ENCODE measurements around the gene NFIX. TPM values are rescaled to one million over a fixed set of nuclear protein-coding genes. Genes with fewer than 3 reads are reported as not detected.

Gene NFIX
- total and polyA plus RNA-seq, 2 of the 13 experiments (the other 11 are each of a cell fraction or from before 2014, with no cell fraction given): 3.4 to 5.4 TPM

DNA sequence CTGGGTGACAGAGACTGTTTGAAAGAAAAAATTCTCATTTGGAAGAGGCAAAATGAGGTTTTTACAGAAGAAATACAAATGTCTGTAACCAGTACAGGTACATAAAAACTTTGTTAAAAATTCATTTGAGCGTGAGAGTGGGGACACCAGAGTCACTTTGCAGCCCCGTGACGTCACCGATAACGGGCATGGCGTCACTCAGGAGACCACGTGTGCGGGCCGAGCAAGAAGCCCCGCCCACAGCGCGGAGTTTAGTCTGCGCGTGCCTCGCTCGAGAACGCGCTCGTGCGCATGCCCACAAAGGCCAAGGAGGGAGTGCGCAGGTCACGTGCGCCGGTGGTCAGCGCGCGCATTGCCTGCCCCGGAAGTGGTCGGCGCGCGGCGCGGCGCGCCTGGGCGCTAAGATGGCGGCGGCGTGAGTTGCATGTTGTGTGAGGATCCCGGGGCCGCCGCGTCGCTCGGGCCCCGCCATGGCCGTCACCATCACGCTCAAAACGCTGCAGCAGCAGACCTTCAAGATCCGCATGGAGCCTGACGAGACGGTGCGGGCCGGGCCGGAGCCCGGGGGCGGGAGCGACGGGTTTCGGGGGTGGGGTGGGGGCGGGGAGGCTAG lies 49.7 kb upstream of the NFIX start, which contains the start of gene RAD23A (continued):
- TF ChIP-seq ZFP91 (CRISPR knock-in tag; IDR thresholded peaks at IDR 0.05; ENCODE audit: borderline replicate concordance): peak; percentile 82
- TF ChIP-seq MED1 (CRISPR knock-in tag; IDR thresholded peaks at IDR 0.05): peak; percentile 84; the same call in 1 of the 2 replicates
- TF ChIP-seq ZNF281 (CRISPR knock-in tag; IDR thresholded peaks at IDR 0.05; ENCODE audit: borderline replicate concordance): peak; percentile 59
- peak; percentile 51; the same call in 1 of the 2 replicates for TF ChIP-seq CBX5 (CRISPR knock-in tag; IDR thresholded peaks at IDR 0.05; ENCODE audit: borderline replicate concordance)
- TF ChIP-seq, protein P1, sequence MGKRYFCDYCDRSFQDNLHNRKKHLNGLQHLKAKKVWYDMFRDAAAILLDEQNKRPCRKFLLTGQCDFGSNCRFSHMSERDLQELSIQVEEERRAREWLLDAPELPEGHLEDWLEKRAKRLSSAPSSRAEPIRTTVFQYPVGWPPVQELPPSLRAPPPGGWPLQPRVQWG (CRISPR knock-in tag; IDR thresholded peaks at IDR 0.05; ENCODE audit: borderline replicate concordance, low read depth): no peak
- TF ChIP-seq, protein P2, sequence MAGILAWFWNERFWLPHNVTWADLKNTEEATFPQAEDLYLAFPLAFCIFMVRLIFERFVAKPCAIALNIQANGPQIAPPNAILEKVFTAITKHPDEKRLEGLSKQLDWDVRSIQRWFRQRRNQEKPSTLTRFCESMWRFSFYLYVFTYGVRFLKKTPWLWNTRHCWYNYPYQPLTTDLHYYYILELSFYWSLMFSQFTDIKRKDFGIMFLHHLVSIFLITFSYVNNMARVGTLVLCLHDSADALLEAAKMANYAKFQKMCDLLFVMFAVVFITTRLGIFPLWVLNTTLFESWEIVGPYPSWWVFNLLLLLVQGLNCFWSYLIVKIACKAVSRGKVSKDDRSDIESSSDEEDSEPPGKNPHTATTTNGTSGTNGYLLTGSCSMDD (CRISPR knock-in tag; IDR thresholded peaks at IDR 0.05): peak; percentile 36; the same call in 1 of the 2 replicates
- TF ChIP-seq ZFAT (CRISPR knock-in tag; conservative IDR thresholded peaks at IDR 0.05): no peak
- no peak for TF ChIP-seq XBP1 (CRISPR knock-in tag; IDR thresholded peaks at IDR 0.05)
- peak; percentile 80; the same call in 1 of the 2 replicates for TF ChIP-seq ZC3H13 (CRISPR knock-in tag; IDR thresholded peaks at IDR 0.05)
- TF ChIP-seq, protein P3, sequence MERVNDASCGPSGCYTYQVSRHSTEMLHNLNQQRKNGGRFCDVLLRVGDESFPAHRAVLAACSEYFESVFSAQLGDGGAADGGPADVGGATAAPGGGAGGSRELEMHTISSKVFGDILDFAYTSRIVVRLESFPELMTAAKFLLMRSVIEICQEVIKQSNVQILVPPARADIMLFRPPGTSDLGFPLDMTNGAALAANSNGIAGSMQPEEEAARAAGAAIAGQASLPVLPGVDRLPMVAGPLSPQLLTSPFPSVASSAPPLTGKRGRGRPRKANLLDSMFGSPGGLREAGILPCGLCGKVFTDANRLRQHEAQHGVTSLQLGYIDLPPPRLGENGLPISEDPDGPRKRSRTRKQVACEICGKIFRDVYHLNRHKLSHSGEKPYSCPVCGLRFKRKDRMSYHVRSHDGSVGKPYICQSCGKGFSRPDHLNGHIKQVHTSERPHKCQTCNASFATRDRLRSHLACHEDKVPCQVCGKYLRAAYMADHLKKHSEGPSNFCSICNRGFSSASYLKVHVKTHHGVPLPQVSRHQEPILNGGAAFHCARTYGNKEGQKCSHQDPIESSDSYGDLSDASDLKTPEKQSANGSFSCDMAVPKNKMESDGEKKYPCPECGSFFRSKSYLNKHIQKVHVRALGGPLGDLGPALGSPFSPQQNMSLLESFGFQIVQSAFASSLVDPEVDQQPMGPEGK (CRISPR knock-in tag; IDR thresholded peaks at IDR 0.05): peak; percentile 69
- TF ChIP-seq NFYB (CRISPR knock-in tag; IDR thresholded peaks at IDR 0.05): peak; percentile 13; the same call in 1 of the 2 replicates
- TF ChIP-seq PHF20 (CRISPR knock-in tag; IDR thresholded peaks at IDR 0.05): peak; percentile 90
- peak; percentile 98 for TF ChIP-seq ZHX1 (CRISPR knock-in tag; IDR thresholded peaks at IDR 0.05; ENCODE audit: low read depth)
- TF ChIP-seq, protein P4, sequence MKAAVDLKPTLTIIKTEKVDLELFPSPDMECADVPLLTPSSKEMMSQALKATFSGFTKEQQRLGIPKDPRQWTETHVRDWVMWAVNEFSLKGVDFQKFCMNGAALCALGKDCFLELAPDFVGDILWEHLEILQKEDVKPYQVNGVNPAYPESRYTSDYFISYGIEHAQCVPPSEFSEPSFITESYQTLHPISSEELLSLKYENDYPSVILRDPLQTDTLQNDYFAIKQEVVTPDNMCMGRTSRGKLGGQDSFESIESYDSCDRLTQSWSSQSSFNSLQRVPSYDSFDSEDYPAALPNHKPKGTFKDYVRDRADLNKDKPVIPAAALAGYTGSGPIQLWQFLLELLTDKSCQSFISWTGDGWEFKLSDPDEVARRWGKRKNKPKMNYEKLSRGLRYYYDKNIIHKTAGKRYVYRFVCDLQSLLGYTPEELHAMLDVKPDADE (CRISPR knock-in tag; IDR thresholded peaks at IDR 0.05): no peak
- TF ChIP-seq PLRG1 (conservative IDR thresholded peaks at IDR 0.05): no peak
